IMR-90 (cell line): ENCODE data around the gene STAB1. TPM values are rescaled to one million over a fixed set of nuclear protein-coding genes. Genes with fewer than 3 reads are reported as not detected.

ENCODE experiments used
- USF2 ChIP-seq: fragments of 150-350 bp; IDR thresholded peaks from 2 replicates; pipeline ENCODE4 v1.6.1; 2017; ENCODE audit warnings: mild to moderate bottlenecking, antibody characterized with exemption, low read length, low read depth
- polyA plus RNA-seq, 3 experiments: library from polyadenylated mRNA; depleted of rRNA; stranded (reverse); fragments of >200 nt; gene quantifications; 2 replicates each; pipeline ENCODE4 v1.2.3, GENCODE V29; 2012; ENCODE audit warnings: low replicate concordance in 1 of 3
- total RNA-seq: library from RNA; depleted of rRNA; stranded (reverse); fragments of >200 nt; gene quantifications from 2 replicates; pipeline ENCODE4 v1.2.3, GENCODE V29; 2012

The STAB1 gene
- total and polyA plus RNA-seq, 2 of the 4 experiments (the other 2 are of a cell fraction): not detected

GRCh38 chr3:52529376-52530333, 34.5 kb downstream of the STAB1 start (continued):
- no peak for TF ChIP-seq USF2
